NK-92 (cell line): Measurements from ENCODE around the gene DENND4B.
"Not testable (repeated sequence)": the region's sequence is repeated elsewhere in the genome, so short reads cannot be mapped to it uniquely, and the experiment has no call there.

Experiments
- DNase-seq: peaks from one replicate; lab custom pipeline; 2025; ENCODE audit not compliant: unreplicated experiment; lab: John Stamatoyannopoulos, UW

DENND4B gene, protein sequence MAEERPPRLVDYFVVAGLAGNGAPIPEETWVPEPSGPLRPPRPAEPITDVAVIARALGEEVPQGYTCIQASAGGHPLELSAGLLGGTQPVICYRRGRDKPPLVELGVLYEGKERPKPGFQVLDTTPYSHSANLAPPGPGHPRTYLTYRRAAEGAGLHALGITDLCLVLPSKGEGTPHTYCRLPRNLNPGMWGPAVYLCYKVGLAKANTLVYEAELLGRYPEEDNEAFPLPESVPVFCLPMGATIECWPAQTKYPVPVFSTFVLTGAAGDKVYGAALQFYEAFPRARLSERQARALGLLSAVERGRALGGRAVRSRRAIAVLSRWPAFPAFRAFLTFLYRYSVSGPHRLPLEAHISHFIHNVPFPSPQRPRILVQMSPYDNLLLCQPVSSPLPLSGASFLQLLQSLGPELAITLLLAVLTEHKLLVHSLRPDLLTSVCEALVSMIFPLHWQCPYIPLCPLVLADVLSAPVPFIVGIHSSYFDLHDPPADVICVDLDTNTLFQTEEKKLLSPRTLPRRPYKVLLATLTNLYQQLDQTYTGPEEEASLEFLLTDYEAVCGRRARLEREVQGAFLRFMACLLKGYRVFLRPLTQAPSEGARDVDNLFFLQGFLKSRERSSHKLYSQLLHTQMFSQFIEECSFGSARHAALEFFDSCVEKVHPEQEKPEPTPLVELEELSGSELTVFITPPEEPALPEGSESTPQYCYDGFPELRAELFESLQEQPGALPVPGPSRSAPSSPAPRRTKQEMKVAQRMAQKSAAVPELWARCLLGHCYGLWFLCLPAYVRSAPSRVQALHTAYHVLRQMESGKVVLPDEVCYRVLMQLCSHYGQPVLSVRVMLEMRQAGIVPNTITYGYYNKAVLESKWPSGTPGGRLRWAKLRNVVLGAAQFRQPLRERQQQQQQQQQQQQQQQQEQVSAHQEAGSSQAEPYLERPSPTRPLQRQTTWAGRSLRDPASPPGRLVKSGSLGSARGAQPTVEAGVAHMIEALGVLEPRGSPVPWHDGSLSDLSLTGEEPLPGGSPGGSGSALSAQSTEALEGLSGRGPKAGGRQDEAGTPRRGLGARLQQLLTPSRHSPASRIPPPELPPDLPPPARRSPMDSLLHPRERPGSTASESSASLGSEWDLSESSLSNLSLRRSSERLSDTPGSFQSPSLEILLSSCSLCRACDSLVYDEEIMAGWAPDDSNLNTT (N-terminal part only)

GRCh38 chr1:153946622-153947241, at the start of gene DENND4B:
TSS of gene DENND4B (minus strand) at chr1:153946718. CDS start at chr1:153944374, 2,344 bp downstream.
- no peak for DNase-seq

DNA sequence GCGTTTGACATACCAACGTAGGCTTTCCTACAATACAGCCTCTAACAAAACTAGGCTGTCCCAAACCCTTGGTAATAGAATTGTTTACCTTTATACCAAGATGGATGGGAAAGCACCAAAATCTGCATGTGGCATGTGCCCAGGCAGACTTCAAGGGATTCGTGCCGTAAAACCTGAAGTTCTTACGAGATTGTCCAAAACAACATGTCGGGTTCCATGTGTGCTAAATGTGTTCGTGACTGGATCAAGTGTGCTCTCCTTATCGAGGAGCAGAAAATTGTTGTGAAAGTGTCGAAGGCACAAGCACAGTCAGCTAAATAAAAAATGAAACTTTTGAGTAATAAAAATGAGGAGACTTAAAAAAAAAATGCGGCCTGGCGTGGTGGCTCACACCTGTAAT, 49.1 kb upstream of the DENND4B start:
- DNase-seq: no peak

GRCh38 chr1:153995202-153995601, 48.7 kb upstream of the DENND4B start:
- DNase-seq: no peak

GRCh38 chr1:153991806-153992205, 45.3 kb upstream of the DENND4B start:
- no peak for DNase-seq

DNA sequence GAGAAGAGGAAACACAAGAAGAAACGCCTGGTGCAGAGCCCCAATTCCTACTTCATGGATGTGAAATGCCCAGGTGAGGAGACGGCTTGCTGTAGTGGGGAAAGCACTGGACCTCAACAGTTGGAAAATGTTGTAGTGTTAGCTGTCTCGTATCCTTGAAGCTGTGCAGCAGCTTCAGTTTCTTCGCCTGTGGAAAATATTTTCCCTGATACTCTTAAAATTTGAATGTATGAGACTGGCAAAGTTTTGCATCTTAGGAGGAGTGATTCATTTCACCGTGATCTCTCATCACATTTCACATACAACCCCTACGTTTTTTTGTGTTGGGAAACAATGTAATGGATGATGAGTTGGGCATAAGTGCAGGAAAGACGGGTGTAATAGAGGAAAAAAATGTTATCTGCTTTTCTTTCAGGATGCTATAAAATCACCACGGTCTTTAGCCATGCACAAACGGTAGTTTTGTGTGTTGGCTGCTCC, 44.7 kb upstream of the DENND4B start:
- no peak for DNase-seq

DNA sequence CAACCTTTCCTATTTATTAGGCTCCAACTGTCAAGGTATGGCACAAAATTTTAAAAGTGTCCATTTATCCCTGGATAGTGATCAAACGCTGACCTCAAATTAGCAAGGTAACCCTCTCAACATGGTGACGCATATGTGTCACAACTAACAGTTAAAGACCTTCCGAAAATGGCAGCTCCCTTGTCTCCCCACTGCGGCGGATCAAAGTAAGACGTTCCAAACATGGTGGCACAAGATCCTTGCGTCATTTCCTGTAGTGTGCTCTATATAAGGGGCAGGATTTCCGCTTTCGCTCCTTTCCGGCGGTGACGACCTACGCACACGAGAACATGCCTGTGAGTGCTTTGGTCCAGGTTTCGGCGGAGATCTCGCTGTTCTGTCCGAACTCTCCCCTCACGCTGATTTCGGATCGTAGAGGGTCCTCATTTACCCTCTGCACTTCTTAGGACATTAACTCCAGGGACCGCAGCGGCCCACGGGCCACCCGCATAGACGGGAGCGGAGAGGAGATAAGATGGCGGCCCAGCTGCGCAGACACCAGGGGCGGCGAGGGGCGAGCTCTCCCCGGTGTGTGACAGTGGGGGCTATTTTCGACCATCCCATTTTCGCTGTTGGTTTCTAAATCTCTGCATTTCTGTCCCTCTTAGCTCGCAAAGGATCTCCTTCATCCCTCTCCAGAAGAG, 44.1 kb upstream of the DENND4B start, which contains the start of gene RPS27:
Gene RPS27, plus strand, starts transcription at position 295 of the 683 bp plus-strand sequence. Its CDS starts 35 bp downstream, at position 330.
- peak; percentile 43 for DNase-seq

DNA sequence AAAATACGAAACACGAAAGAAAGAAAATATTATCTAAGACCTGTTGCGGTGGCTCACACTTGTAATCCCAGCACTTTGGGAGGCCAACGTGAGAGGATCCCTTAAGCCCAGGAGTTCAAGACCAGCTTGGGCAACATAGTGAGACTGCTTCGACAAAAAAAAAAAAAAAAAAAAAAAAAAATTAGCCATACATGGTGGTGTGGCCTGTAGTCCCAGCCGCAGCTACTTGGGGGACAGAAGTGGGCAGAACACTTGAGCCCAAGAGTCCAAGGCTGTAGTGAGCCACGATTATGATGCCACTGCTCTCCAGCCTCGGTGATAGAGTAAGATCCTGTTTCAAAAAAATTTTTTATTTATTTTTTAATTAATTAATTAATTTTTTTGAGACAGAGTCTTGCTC, 41.1 kb upstream of the DENND4B start:
- DNase-seq: no peak

DNA sequence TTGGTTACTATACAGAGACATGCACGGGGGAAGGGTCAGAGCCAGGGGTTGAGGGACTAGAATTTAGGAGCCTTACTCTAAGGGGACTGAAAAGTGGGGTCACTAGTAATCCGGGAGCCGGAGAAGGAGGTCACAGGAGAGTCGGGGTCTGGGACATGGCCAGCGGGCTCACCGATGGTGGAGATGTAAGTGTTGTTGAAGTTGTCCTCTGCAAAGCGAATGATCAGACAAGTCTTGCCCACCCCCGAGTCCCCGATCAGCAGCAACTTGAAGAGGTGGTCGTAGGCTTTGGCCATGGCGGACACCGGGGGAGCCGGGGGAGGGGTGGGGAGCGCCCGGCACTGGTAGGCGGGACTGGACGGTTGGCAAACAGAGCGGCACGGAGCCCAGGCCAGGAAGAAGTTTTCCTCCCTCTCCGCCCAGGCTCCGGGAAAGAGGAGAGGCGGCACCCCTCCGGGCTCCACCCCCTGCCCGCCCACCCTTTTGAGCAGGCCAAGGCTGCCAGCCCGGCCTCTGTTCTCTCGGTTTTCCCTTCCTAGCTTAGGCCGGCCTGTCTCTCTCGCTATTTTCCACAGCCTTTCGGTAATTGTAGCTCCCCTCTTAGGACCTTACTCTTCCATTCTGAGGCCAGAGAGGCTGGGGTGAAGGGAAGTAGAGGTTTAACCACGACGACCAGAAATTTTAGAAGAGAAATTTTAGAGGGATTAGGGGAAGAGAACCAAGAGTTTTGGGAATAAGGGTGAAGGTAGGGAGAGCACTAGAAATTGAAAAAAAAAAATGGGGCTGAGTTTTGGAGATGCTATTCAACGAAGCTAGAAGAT, 39.6 kb upstream of the DENND4B start, which contains the start of gene RAB13:
Gene RAB13, minus strand, starts transcription at position 399 of the 821 bp plus-strand sequence. Its CDS starts 103 bp downstream, at position 296.
- DNase-seq: no peak

GRCh38 chr1:153985341-153985912, 38.9 kb upstream of the DENND4B start:
- no peak for DNase-seq

DNA sequence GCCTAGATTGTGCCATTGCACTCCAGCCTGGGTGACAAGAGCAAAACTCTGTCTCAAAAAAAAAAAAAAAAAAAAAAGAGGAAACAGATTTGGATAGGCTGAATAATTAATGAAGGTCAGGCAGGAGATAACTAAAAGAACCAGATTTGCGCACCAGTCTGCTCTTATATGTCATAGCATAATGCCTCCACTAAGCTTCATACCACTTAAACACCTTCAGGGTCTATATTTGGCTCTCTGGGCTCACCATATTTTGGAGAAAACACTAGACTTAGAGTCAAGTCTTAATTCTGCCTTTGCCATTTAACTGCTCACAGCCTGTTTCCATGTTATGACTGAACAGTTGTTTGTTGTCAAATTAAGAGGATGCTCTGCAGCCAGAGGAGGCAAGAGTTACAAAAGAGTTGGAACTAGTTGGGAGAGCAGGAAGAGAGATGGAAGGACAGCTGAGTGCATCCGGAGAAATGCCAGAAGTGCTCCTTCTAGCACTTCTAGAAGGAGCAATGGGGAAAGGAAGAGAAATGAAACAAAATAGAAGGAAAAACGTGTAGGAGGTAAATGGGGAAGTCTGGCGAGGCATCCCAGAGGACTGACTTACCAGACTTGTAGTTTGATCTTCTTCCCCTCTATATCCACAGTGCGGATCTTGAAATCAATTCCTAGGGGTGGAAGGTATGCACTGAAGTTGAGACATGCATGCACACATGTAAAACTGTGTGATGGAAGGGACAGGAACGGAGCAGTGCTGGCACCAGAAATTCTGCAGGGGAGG, 37.8 kb upstream of the DENND4B start:
- DNase-seq: no peak

DNA sequence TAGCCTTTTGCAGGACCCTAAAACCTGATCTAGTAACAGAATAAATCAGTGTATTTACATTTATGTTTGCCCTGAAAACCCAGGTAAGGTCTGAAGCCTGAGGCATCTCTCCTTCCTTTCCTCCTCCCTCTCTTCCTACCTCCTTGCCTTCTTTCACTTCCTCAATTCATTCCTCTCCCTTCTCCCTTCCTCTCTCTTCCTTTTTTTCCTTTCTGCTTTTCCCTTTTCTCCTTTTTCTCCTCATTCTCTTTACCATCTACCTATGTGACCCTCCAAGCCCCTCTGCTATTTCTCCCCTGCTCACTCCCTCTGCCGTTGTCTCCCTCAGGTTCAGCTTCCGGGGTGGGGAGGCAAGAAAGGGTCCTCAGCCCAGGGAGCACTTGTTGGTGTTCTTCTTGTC, 35.2 kb upstream of the DENND4B start:
- not testable (repeated sequence) for DNase-seq

DNA sequence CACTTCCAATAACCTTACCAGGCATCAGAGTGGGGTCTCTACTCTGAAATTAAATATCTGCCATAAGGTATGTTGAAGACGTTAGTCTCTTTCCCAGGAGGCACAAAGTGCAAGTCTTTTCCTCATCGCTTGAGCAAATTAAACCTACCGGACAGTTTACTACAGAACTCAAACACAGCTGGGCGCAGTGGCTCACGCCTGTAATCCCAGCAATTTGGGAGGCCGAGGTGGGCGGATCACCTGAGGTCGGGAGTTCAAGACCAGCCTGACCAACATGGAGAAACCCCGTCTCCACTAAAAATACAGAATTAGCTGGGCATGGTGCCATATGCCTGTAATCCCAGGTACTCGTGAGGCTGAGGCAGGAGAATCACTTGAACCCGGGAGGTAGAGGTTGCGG, 32.6 kb upstream of the DENND4B start:
- not testable (repeated sequence) for DNase-seq

DNA sequence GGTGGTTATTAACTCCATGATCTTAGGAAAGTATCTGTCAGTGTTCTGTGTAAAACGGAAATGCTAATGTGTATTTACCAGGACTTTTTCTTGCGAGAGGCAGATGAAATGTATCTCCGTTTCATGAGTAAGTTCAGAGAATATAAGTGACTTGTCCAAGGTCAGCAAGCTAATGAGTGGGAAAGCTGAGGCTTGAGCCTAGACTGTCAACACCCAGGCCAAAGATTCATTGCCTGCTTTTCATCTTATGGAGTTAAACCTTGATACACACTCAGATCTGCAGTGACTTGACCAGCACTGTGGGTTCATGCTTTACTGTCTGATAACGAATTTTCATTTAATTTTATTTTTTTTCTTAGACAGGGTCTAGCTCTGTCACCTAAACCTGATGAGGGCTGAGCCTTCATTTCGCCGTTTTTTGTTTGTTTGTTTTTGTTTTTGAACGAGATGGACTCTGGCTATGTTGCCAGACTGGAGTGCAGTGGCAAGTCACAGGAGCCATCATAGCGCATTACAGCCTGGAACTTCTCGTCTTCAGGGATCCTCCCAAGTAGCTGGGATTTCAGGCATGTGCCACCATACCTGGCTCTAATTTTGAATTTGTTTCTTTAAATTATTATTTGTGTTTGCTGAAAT, 31.9 kb upstream of the DENND4B start:
- no peak for DNase-seq

DNA sequence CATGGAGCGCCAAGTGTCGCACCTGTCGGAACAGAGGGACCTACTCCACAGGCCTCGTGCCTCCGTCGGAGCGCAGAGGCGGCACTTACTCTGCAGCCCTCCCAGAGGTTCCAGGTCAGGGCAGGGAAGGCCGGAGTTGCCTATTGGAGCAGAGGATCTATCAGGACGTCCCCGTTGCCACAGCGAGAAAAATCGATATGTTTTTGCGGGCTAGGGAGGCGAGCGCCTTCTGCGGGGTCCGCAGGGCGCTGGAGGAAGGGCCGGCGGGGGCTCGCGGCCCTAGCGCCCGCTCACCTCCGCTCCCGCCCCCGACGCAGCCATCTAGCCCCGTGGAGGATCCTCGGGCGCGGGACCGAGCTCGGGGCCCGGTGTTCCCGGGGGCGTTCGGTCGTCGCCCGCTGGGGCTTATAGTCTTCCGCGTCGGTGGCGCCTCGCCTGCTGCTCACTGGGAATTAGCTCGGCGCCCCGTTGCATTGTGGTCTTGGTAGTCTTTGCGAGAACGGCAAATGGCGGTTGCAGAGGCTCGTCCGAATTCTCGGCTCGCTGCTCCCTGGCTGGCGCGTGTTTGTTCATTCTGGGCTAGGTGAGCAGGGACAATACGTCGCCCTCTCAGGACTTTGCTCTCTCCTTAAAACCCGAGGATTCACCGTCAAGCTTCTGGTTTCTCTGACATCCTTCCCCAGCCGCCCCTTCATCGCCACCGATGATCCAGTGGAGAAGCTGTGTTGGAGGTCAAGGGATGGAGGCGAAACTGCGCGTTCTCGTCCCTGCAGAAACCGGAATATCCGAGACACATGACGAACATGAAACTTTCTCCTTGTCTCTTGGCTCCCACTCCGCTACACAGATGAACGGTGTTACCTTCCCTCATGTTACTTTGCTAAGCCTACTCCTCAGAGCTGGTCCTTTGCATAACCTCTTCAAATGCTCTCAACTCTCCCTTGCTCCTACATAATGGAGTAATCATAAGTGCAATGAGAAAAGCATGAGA, 31.0 kb upstream of the DENND4B start, which contains the start of gene JTB:
Gene JTB, minus strand, starts transcription at position 425 of the 991 bp plus-strand sequence. Its CDS starts 422 bp downstream, at position 3.
- DNase-seq: peak; percentile 21

DNA sequence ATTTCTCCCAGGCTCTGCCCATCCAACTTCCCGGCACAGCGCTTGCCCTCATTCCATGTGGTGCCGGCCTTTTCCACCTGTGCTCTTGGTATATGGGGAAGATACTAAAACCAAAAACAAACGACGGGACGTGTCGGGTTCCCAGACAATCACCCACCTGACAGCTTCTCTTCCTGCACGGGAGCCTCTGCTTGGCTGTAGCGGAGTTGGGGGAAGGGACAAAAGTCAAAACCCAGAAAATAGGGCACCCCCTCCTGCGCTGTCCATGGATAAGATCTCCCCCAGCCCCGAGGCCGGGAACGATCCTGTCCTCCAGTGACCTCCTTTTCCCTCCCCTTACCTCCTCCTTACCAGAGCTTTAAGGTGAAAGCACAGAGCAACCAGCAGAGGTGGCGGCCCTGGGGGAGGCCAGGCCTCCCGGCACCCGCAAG, 30.3 kb upstream of the DENND4B start:
- no peak for DNase-seq

DNA sequence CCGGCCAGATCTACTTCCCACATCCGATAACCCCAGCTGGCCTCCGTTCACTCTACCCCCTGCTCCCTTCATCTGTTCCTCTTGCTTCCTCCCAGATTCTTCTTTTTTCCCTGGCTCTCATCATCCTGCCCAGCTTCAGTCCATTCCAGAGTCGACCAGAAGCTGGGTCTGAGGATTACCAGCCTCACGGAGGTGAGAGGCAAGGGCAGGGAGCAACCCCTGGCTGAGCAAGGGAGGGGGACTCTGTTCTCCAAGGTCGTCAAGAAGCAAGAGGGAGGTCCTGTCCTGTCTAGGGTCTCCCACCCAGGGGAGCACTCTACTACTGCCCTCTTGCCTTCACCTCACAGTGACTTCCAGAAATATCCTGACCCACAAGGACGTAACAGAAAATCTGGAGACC, 27.0 kb upstream of the DENND4B start:
- no peak for DNase-seq
